ENCODE data around the gene CTTNBP2NL. TPM values are rescaled to one million over a fixed set of nuclear protein-coding genes. Genes with fewer than 3 reads are reported as not detected.

Gene CTTNBP2NL
- total RNA-seq, 3 donors from 2014 or later, result 61.4 to 90.2 (median 79.6) TPM

DNA sequence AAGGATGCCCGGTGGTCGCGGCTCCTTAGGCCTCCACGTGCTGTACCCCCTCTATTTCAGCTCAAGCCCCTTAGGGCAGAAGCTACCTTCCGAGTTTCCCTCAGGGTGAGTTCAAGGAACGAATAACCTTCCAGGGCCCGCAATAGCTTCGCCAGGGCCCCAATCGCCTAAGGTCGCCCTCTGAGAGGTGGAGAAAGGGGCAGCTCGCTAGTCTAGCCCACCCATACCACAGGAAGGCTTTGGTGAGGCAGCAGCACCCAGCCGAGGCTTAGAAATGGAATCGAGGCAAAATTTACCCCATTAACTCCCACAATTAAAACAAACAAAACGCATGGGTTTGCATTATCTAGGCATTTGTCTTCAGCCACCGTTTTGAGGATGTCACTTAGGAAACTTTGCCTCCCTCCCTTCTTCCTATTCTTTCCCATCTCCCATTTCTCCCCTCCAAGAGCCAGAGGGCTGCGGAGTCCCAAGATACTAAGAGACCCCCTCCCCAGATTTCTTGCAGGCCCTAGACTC is 113.7 kb downstream of the CTTNBP2NL start:
- Histone ChIP-seq H3K4me1 (ENCODE audit: low read depth) (peaks cover 5% of the 10 kb centered on the region), H3K9me3 (no peaks in the 10 kb centered on the region), H3K36me3 (ENCODE audit: low read depth) (no peaks in the 10 kb centered on the region), H3K4me3 (no peak overlapping the region)
- intact Hi-C loops (cut with DNase I, micrococcal nuclease), result loop anchor here in 1 of 2 donors (10.0 kb wide), 1 partner anchor 105 kb away; the partner anchor contains the start of genes CAPZA1 and ST7L
- TF ChIP-seq, protein P1, sequence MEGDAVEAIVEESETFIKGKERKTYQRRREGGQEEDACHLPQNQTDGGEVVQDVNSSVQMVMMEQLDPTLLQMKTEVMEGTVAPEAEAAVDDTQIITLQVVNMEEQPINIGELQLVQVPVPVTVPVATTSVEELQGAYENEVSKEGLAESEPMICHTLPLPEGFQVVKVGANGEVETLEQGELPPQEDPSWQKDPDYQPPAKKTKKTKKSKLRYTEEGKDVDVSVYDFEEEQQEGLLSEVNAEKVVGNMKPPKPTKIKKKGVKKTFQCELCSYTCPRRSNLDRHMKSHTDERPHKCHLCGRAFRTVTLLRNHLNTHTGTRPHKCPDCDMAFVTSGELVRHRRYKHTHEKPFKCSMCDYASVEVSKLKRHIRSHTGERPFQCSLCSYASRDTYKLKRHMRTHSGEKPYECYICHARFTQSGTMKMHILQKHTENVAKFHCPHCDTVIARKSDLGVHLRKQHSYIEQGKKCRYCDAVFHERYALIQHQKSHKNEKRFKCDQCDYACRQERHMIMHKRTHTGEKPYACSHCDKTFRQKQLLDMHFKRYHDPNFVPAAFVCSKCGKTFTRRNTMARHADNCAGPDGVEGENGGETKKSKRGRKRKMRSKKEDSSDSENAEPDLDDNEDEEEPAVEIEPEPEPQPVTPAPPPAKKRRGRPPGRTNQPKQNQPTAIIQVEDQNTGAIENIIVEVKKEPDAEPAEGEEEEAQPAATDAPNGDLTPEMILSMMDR (IDR thresholded peaks at IDR 0.05), result no peak
- no peak for ATAC-seq
- DNase-seq, result no peak

DNA sequence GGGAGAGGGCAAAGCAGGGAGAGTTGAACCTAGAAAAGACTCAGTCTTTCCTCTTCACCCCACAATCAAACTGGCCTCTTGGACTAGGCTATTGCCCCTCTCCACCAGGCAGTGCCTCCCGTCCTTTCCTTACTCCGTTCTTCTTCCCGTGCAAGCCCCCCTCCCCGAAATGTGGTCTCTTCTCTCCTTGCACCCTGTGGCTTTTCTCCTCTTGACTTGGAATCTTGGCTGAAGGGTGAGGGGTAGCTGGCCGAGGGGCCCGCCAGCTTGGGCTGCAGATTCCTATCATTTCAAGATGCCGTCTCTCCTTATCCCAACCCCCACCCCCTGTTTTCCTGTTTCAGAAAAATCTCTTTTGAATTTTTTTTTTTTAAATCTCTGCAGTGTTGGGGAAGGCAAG is 114.3 kb downstream of the CTTNBP2NL start:
- Histone ChIP-seq H3K9me3 (no peaks in the 10 kb centered on the region), H3K4me3 (no peak overlapping the region), H3K4me1 (ENCODE audit: low read depth) (peaks cover 5% of the 10 kb centered on the region), H3K36me3 (ENCODE audit: low read depth) (no peaks in the 10 kb centered on the region)
- DNase-seq (no peak), ATAC-seq (no peak)
- TF ChIP-seq, protein P1 (IDR thresholded peaks at IDR 0.05), result no peak
- intact Hi-C loops (cut with DNase I, micrococcal nuclease), result no loop called here

Small RNA genes within 50 kb of the gene (microRNA-seq; reads per million reads assigned to microRNA genes)
- gene MIR4256, result not detected

Other genes starting within 250 kb of the CTTNBP2NL start
- 1 to 10 TPM; 6.6 to 7.1 (median 6.7) TPM for gene WNT2B, start 112.8 kb downstream of the CTTNBP2NL start, total RNA-seq
- 10 to 100 TPM; 15.9 to 21.2 (median 21.1) TPM for gene ST7L, start 222.9 kb downstream of the CTTNBP2NL start, total RNA-seq
- 100 to 1,000 TPM; 106 to 175 (median 156) TPM for gene CAPZA1, start 223.6 kb downstream of the CTTNBP2NL start, total RNA-seq